GM21619 (cell line): Measurements from ENCODE around the gene ARHGEF17.

Experiments used
- ATAC-seq: cut with Tn5 transposase; IDR thresholded peaks from one replicate; pipeline ENCODE4 v1.9.1; 2021; ENCODE audit not compliant: unreplicated experiment

Gene ARHGEF17

DNA sequence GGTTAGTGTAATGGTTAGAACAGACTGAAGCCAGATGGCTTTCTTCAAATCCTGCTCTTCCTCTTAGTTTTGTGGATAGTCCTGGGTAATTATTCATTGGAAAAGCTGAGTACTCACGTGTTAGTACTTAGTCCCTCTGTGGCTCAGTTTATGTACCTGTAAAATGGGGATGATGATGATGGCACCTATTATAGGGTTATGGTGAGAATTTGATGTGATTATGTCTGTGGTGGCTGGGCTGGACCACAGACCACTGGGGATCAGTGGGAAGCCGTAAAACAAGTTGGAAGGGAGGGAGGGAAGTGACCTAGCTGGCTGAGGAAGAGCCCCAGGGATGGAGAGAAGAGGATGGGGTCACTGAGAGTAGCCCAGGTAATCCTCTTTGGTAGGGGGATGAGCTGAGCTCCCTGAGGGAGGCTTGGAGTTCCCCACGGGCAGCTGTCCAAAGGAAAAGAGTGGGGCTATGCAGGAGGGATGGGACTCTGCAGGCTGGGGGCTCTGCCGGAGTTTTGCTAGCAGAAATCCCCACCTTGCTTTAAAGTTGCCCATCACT is 19.8 kb downstream of the ARHGEF17 start:
- ATAC-seq: no peak

- ATAC-seq: no peak
These were observed 22.6 kb downstream of the ARHGEF17 start for GRCh38 chr11:73330569-73331093.

DNA sequence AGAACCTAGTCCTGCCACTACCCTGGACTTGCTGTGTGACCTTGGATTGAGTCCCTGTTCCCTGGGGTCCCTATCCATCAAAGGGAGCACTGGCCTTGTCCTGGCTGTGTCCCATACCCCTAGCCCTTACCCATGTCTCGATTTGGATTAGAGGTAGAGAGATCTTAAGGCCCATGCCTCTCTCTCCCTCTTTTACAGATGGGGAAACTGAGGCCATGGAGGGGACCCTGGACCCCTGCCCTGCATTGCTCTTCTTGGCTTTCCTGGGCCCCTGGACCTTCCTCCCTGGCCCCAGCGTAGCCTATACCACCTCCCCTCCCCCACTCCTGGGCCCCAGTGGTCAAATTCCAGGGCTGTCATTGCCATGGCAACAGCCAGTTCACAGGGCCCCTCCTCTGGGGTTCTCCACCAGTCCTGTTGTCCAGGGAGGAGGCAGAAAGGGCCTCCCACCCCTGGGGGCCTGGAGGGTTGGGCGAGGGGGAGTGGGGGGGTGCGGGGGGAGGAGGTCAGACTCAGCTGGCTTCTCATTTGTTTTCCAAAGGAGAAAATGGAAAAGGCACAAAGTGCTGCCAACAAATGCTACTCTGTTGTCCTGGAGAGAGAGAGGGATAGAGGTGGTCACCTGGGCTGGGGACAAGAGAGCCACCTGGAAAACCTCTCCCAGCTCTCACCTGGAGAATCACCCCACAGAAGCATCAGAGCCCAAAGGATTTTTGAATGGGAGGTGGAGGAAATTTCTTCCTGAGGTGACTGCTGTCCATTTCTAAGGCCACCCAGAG is 23.3 kb downstream of the ARHGEF17 start:
- ATAC-seq: no peak

- ATAC-seq: no peak
These were observed 25.1 kb downstream of the ARHGEF17 start for GRCh38 chr11:73333173-73333572.

- ATAC-seq: no peak
These were observed 25.7 kb downstream of the ARHGEF17 start for GRCh38 chr11:73333640-73334383.

GRCh38 chr11:73334384-73335203 is 26.5 kb downstream of the ARHGEF17 start:
- ATAC-seq: no peak

DNA sequence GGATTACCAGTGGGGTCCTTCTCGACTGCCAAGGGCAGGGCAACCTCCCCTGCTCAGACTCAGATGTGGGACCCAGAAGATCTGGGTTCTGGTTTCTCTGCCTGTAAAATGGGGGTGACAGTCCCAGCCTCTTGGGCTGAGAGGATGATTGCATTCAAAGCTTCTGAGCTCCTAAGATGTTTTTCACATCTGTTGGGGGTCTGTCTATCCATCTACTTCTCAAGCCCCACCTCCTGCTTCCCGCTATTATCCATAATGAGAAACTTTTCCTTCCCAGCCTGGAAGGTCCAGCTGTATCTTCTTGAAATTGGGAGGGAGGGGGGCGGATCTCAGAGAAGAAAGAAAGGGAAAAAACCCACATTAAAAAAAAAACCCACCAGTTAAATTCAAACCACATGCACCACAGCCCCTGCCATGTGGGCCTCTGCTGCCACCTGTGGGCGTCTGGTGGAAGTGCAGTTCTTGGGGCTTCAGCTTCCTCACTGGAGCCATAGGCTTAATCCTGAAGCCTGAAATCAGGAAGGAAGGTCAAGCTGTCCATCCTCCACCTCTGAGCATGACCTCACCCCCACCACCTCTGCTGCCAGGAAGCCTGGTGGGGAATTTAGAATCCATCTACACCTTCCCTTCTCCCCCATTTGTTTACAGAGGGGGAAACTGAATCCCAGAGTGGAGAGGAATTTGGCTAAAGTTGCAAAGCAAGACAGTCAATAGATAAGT is 27.3 kb downstream of the ARHGEF17 start:
- no peak for ATAC-seq

- ATAC-seq: no peak
These were observed 29.8 kb downstream of the ARHGEF17 start for GRCh38 chr11:73337846-73338245.

DNA sequence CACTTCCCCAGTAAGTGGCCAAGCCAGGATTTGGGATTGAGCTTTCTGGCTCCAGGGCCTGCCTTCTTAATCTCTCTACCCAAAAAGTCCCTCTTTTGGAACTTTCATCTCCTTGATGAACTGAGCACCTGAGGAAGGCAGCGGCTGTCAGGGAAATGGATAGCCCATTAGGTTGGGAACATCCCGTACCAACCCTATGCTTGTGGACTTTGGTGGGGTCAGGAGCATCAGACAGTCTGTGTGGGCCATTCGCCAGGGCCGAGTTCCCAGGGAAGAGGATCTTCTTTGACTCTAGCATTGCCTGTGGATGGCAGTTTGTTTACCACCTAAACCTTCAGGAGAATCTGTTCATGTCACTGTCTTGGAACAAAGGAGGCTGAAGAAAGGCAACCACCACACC is 30.2 kb downstream of the ARHGEF17 start:
- ATAC-seq: no peak

GRCh38 chr11:73340164-73340563 is 32.1 kb downstream of the ARHGEF17 start:
- no peak for ATAC-seq

DNA sequence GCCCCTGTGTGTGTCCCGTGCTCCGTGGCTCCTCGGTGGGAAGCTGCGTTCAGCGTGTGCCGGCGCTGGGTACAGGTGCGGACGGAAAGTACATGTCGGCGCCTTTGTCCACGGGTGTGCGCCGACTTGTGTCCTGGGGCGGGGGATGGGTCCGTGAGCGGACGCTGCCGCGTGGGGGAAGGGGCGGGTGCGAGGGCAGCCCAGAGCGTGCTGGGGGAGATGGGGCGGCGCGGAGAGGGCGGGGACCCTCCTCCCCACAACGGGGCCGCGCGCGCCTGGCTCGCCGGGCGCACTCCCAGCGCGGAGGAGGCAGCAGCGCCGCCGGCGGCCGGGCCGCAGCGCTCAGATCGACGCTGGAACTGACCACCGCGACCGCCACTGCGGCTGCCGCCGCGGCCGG is 34.6 kb downstream of the ARHGEF17 start:
- no peak for ATAC-seq

GRCh38 chr11:73343076-73343873 is 35.2 kb downstream of the ARHGEF17 start:
- no peak for ATAC-seq

- ATAC-seq: no peak
These were observed 36.1 kb downstream of the ARHGEF17 start for GRCh38 chr11:73344191-73344607.

- no peak for ATAC-seq
These were observed 37.5 kb downstream of the ARHGEF17 start for GRCh38 chr11:73345481-73346160.

DNA sequence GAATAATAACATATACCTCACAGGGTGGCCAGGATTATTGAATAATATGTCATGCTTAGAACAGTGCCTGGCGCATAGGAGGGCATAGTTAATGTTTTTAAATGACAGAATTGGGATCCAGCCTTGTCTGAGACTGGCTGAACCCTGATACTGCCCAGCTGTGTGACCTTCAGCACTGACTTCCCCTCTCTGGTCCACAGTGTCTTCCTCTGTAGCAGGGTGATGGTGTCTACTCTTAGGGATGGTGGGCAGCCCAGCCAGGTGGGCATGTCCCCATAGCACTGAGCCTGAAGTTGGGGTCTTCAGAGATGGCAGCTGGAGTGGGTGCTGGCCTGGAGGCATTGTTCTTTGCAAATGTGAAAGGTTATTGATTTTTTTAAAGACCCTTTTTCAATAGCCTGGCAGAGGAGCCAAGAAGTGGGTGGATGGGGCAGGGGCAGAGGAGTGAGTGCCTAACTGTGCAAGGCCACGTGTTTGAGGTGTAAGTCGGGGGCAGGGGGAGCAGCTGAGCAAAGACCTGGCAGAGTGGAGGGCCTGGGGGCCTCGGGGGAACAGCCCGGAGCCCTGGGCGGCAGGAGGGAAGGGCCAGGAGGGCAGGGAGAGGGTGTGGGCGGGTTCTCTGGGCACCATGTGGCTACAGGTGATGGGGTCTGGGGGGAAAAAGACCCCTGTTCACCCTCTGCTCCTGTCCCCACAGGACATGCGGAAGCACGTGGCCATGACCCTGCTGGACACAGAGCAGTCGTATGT is 38.3 kb downstream of the ARHGEF17 start:
- no peak for ATAC-seq

GRCh38 chr11:73347067-73347466 is 39.0 kb downstream of the ARHGEF17 start:
- ATAC-seq: no peak

- no peak for ATAC-seq
These were observed 40.8 kb downstream of the ARHGEF17 start for GRCh38 chr11:73348838-73349237.

- ATAC-seq: no peak
These were observed 41.6 kb downstream of the ARHGEF17 start for GRCh38 chr11:73349633-73350032.
